Body of pancreas (tissue), 4 donors: ENCODE results near the gene NR1H4.

Experiments used
- POLR2A ChIP-seq, 3 donors: fragments of 450-650 bp; IDR thresholded peaks; one replicate each; pipeline ENCODE4 v1.6.1; 2016; ENCODE audit warnings: antibody characterized with exemption in 3 of 3, mild to moderate bottlenecking in 2 of 3
- TF ChIP-seq, protein P1 (sequence below), 7 experiments: fragments of 450-650 bp in 4 of 7; fragments of 200-600 bp in 3 of 7; sonication (generic) in 3 of 7; IDR thresholded peaks; one replicate each; pipeline ENCODE4 v1.5.1; 2016 to 2019; ENCODE audit warnings: antibody characterized with exemption in 7 of 7

DNA sequence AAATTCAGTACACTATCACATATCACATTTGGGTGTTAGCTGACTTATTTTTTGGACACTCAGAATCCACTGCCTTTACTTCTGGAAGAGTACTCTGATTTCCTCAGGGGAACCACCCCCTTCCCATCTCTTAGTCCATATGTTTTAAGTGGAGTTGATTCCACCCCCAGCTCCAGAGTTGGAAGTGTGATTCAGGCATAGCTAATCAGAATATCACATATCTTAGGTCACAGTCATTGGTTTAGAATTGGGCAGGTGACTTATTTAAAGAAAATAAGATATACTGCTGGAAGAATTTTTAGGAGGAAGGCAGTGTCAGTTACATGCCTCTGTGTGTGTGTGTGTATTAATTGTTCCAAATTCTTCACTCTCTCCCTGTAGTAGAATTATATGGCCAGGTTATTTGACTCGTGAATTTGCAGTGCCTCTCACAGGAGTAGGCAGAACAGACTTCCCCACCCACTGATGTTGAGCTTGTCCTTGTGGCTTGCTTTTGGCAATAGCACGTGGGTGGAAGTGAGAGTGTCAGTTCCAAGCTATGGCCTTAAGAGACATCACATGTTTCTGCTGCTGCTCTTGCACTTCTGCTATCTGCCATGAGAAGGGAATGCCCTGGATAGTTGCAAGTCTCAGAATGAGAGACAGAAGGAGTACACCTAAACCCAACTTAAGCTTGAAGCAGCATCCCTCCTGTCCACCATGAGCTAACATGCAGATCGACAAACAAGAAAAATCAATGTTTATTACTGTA, 93.4 kb downstream of the NR1H4 start:
- TF ChIP-seq, protein P1, sequence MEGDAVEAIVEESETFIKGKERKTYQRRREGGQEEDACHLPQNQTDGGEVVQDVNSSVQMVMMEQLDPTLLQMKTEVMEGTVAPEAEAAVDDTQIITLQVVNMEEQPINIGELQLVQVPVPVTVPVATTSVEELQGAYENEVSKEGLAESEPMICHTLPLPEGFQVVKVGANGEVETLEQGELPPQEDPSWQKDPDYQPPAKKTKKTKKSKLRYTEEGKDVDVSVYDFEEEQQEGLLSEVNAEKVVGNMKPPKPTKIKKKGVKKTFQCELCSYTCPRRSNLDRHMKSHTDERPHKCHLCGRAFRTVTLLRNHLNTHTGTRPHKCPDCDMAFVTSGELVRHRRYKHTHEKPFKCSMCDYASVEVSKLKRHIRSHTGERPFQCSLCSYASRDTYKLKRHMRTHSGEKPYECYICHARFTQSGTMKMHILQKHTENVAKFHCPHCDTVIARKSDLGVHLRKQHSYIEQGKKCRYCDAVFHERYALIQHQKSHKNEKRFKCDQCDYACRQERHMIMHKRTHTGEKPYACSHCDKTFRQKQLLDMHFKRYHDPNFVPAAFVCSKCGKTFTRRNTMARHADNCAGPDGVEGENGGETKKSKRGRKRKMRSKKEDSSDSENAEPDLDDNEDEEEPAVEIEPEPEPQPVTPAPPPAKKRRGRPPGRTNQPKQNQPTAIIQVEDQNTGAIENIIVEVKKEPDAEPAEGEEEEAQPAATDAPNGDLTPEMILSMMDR (IDR thresholded peaks at IDR 0.05): no peak
- no peak for TF ChIP-seq POLR2A (IDR thresholded peaks at IDR 0.05)
